Effector memory CD8-positive, alpha-beta T cell (primary cell): ENCODE data around the gene GLT8D1.

Experiments used
- ATAC-seq: fragments of 150-1000 bp; cut with Tn5 transposase; replicated peaks from 2 replicates; pipeline ENCODE4 v1.10.0; 2021; ENCODE audit warnings: mild to moderate bottlenecking, moderate library complexity
- DNase-seq, 3 experiments: peaks; one replicate each; pipeline ENCODE4 v3.0.0; 2021
- H3K27ac Mint-ChIP-seq, 2 donors: one replicate each; pipeline ENCODE4 v1.8.0; 2022; ENCODE audit warnings: mild to moderate bottlenecking in 2 of 2, mixed read lengths in 2 of 2, moderate library complexity in 2 of 2
- H3K27me3 Mint-ChIP-seq, 2 donors: one replicate each; pipeline ENCODE4 v1.8.0; 2022; ENCODE audit warnings: mixed read lengths in 2 of 2
- H3K36me3 Mint-ChIP-seq: one replicate; pipeline ENCODE4 v1.8.0; 2022; ENCODE audit warnings: mild to moderate bottlenecking, moderate library complexity, mixed read lengths; ENCODE audit not compliant: insufficient read depth
- H3K4me1 Mint-ChIP-seq, 2 donors: one replicate each; pipeline ENCODE4 v1.8.0; 2022; ENCODE audit warnings: low read depth in 2 of 2, mixed read lengths in 2 of 2
- H3K4me3 Mint-ChIP-seq, 2 donors: one replicate each; pipeline ENCODE4 v1.8.0; 2022; ENCODE audit warnings: mild to moderate bottlenecking in 2 of 2, mixed read lengths in 2 of 2, moderate library complexity in 2 of 2
- H3K9me3 Mint-ChIP-seq, 2 donors: one replicate each; pipeline ENCODE4 v1.8.0; 2022; ENCODE audit warnings: mixed read lengths in 2 of 2

The GLT8D1 gene

GRCh38 chr3:52723935-52724334 lies 18.3 kb upstream of the GLT8D1 start:
- no peak for ATAC-seq
- peaks cover 12% of the 10 kb centered on the region for H3K36me3 Mint-ChIP-seq
- H3K27ac Mint-ChIP-seq, result no peak overlapping the region
- peaks cover 0 to 2% of the 10 kb centered on the region in 2 donors for H3K9me3 Mint-ChIP-seq
- H3K27me3 Mint-ChIP-seq, result no peaks in the 10 kb centered on the region
- no peak overlapping the region for H3K4me3 Mint-ChIP-seq
- H3K4me1 Mint-ChIP-seq, result no peaks in the 10 kb centered on the region
- no peak for DNase-seq

- peaks cover 0 to 2% of the 10 kb centered on the region in 2 donors for H3K9me3 Mint-ChIP-seq
- H3K27ac Mint-ChIP-seq, result no peak overlapping the region
Observed at GRCh38 chr3:52722491-52722890, 16.9 kb upstream of the GLT8D1 start.

GRCh38 chr3:52721730-52722008 lies 16.1 kb upstream of the GLT8D1 start:
- Mint-ChIP-seq H3K36me3 (peaks cover 18% of the 10 kb centered on the region), H3K27ac (no peak overlapping the region), H3K9me3 (peaks cover 0 to 2% of the 10 kb centered on the region in 2 donors), H3K4me1 (no peaks in the 10 kb centered on the region), H3K27me3 (no peaks in the 10 kb centered on the region), H3K4me3 (no peak overlapping the region)
- no peak for DNase-seq
- no peak for ATAC-seq

More at GRCh38 chr3:52722491-52722890, 16.9 kb upstream of the GLT8D1 start:
- peaks cover 16% of the 10 kb centered on the region for H3K36me3 Mint-ChIP-seq
- no peak for ATAC-seq
- H3K4me1 Mint-ChIP-seq, result no peaks in the 10 kb centered on the region
- H3K4me3 Mint-ChIP-seq, result no peak overlapping the region
- no peak for DNase-seq
- no peaks in the 10 kb centered on the region for H3K27me3 Mint-ChIP-seq

GRCh38 chr3:52721002-52721729 lies 15.6 kb upstream of the GLT8D1 start:
- Mint-ChIP-seq H3K9me3 (peaks cover 0 to 2% of the 10 kb centered on the region in 2 donors), H3K36me3 (peaks cover 21% of the 10 kb centered on the region), H3K4me3 (peak overlapping the region in 1 of 2 donors; percentile 20), H3K27me3 (no peaks in the 10 kb centered on the region), H3K4me1 (no peaks in the 10 kb centered on the region), H3K27ac (peak overlapping the region in 1 of 2 donors; percentile 25)
- DNase-seq (no peak), ATAC-seq (no peak)

- peak overlapping the region in 1 of 2 donors; percentile 29 for H3K27ac Mint-ChIP-seq
- peaks cover 0 to 2% of the 10 kb centered on the region in 2 donors for H3K9me3 Mint-ChIP-seq
- H3K27me3 Mint-ChIP-seq, result no peaks in the 10 kb centered on the region
- ATAC-seq (no peak), DNase-seq (no peak)
- H3K4me3 Mint-ChIP-seq, result no peak overlapping the region
- peaks cover 21% of the 10 kb centered on the region for H3K36me3 Mint-ChIP-seq
- no peaks in the 10 kb centered on the region for H3K4me1 Mint-ChIP-seq
Observed at GRCh38 chr3:52719618-52720017, 14.0 kb upstream of the GLT8D1 start.

GRCh38 chr3:52715714-52716305 lies 10.2 kb upstream of the GLT8D1 start:
- no peak overlapping the region for H3K4me3 Mint-ChIP-seq
- H3K4me1 Mint-ChIP-seq, result no peaks in the 10 kb centered on the region
- ATAC-seq, result no peak
- no peak overlapping the region for H3K27ac Mint-ChIP-seq
- no peak for DNase-seq
- H3K27me3 Mint-ChIP-seq, result no peaks in the 10 kb centered on the region
- H3K36me3 Mint-ChIP-seq, result peaks cover 17% of the 10 kb centered on the region
- peaks cover 0 to 2% of the 10 kb centered on the region in 2 donors for H3K9me3 Mint-ChIP-seq

GRCh38 chr3:52714335-52715302 lies 9.0 kb upstream of the GLT8D1 start:
- DNase-seq, result no peak
- H3K27me3 Mint-ChIP-seq, result no peaks in the 10 kb centered on the region
- peaks cover 0 to under 1% of the 10 kb centered on the region in 2 donors for H3K9me3 Mint-ChIP-seq
- H3K4me3 Mint-ChIP-seq, result no peak overlapping the region
- no peak for ATAC-seq
- peaks cover 29% of the 10 kb centered on the region for H3K36me3 Mint-ChIP-seq
- no peak overlapping the region for H3K27ac Mint-ChIP-seq
- no peaks in the 10 kb centered on the region for H3K4me1 Mint-ChIP-seq

- DNase-seq, result no peak
- H3K9me3 Mint-ChIP-seq, result no peaks in the 10 kb centered on the region
- no peak overlapping the region for H3K4me3 Mint-ChIP-seq
- H3K36me3 Mint-ChIP-seq, result peaks cover 35% of the 10 kb centered on the region
- H3K27me3 Mint-ChIP-seq, result no peaks in the 10 kb centered on the region
- no peak overlapping the region for H3K27ac Mint-ChIP-seq
- ATAC-seq, result no peak
- peaks cover 2% of the 10 kb centered on the region in 2 donors for H3K4me1 Mint-ChIP-seq
Observed at GRCh38 chr3:52712291-52713212, 7.0 kb upstream of the GLT8D1 start.

GRCh38 chr3:52710512-52710911 lies 4.9 kb upstream of the GLT8D1 start:
- no peak for ATAC-seq
- no peaks in the 10 kb centered on the region for H3K9me3 Mint-ChIP-seq
- no peak for DNase-seq
- H3K27me3 Mint-ChIP-seq, result no peaks in the 10 kb centered on the region
- no peak overlapping the region for H3K4me3 Mint-ChIP-seq
- peak overlapping the region in 1 of 2 donors; percentile 82 for H3K27ac Mint-ChIP-seq
- H3K36me3 Mint-ChIP-seq, result peaks cover 38% of the 10 kb centered on the region
- H3K4me1 Mint-ChIP-seq, result peaks cover 6 to 10% of the 10 kb centered on the region in 2 donors

GRCh38 chr3:52707585-52707984 lies 2.0 kb upstream of the GLT8D1 start:
- peak overlapping the region; percentile 62 to 93 for H3K4me3 Mint-ChIP-seq
- no peak for DNase-seq
- H3K36me3 Mint-ChIP-seq, result peaks cover 53% of the 10 kb centered on the region
- H3K27ac Mint-ChIP-seq, result peak overlapping the region; percentile 96 to 97
- no peak for ATAC-seq
- H3K27me3 Mint-ChIP-seq, result no peaks in the 10 kb centered on the region
- H3K4me1 Mint-ChIP-seq, result peaks cover 20 to 22% of the 10 kb centered on the region in 2 donors
- no peaks in the 10 kb centered on the region for H3K9me3 Mint-ChIP-seq

GRCh38 chr3:52705438-52705687 lies 228 bp downstream of the GLT8D1 start:
- H3K27me3 Mint-ChIP-seq, result no peaks in the 10 kb centered on the region
- DNase-seq (no peak), ATAC-seq (no peak)
- no peaks in the 10 kb centered on the region for H3K9me3 Mint-ChIP-seq
- peak overlapping the region; percentile 93 to 95 for H3K4me3 Mint-ChIP-seq
- peak overlapping the region; percentile 96 to 97 for H3K27ac Mint-ChIP-seq
- H3K4me1 Mint-ChIP-seq, result peaks cover 20 to 22% of the 10 kb centered on the region in 2 donors
- H3K36me3 Mint-ChIP-seq, result peaks cover 47% of the 10 kb centered on the region

- H3K4me1 Mint-ChIP-seq, result peaks cover 20 to 22% of the 10 kb centered on the region in 2 donors
- no peak for ATAC-seq
- peak overlapping the region; percentile 96 to 97 for H3K27ac Mint-ChIP-seq
- peak overlapping the region; percentile 93 to 95 for H3K4me3 Mint-ChIP-seq
- H3K9me3 Mint-ChIP-seq, result no peaks in the 10 kb centered on the region
- DNase-seq, result no peak
- H3K27me3 Mint-ChIP-seq, result no peaks in the 10 kb centered on the region
- H3K36me3 Mint-ChIP-seq, result peaks cover 42% of the 10 kb centered on the region
Observed at GRCh38 chr3:52704611-52705437, 767 bp downstream of the GLT8D1 start.
